Keratinocyte (primary cell): ENCODE results near the gene MINDY1.

Experiments
- EZH2 ChIP-seq: IDR thresholded peaks from one replicate; pipeline ENCODE4 v1.6.1; 2012; ENCODE audit warnings: inconsistent platforms, mild to moderate bottlenecking, low read length, moderate library complexity
- TF ChIP-seq, protein P1 (sequence below), 3 experiments: IDR thresholded peaks in 1 of 3; conservative IDR thresholded peaks in 1 of 3; optimal IDR thresholded peaks in 1 of 3; 2 replicates in 2 of 3; 3 replicates in 1 of 3; pipeline versions ENCODE3 to v1.5.1; 2011; ENCODE audit warnings: low read length in 3 of 3, mild to moderate bottlenecking in 3 of 3, moderate library complexity in 2 of 3, control low read depth in 1 of 3, inconsistent platforms in 1 of 3; ENCODE audit not compliant: insufficient read depth in 2 of 3; ENCODE audit errors: extremely low read depth in 1 of 3

DNA sequence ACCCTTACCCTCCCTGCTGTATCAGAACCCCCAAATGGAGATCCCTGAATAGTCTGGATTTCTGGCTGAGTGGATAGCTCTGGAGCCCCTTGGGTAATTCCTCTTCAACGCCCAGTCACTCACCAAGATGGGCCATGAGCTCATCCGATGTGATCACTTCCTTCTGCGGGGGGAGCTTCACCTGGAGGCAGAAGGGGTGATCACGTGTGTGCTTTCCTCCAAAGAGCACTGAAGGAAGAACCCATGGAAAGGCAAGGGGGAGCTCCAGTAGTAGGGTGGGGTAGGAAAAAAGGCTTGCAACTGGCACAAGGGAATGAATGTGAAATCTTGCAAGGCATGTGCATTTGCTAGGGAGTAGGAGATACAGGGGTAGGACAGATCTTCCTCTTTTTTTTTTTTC is 5.1 kb downstream of the MINDY1 start:
- TF ChIP-seq, protein P1, sequence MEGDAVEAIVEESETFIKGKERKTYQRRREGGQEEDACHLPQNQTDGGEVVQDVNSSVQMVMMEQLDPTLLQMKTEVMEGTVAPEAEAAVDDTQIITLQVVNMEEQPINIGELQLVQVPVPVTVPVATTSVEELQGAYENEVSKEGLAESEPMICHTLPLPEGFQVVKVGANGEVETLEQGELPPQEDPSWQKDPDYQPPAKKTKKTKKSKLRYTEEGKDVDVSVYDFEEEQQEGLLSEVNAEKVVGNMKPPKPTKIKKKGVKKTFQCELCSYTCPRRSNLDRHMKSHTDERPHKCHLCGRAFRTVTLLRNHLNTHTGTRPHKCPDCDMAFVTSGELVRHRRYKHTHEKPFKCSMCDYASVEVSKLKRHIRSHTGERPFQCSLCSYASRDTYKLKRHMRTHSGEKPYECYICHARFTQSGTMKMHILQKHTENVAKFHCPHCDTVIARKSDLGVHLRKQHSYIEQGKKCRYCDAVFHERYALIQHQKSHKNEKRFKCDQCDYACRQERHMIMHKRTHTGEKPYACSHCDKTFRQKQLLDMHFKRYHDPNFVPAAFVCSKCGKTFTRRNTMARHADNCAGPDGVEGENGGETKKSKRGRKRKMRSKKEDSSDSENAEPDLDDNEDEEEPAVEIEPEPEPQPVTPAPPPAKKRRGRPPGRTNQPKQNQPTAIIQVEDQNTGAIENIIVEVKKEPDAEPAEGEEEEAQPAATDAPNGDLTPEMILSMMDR (optimal IDR thresholded peaks at IDR 0.05 in 1 of 3, IDR thresholded peaks at IDR 0.05 in 1 of 3, conservative IDR thresholded peaks at IDR 0.05 in 1 of 3; ENCODE audit: extremely low read depth in 1 of 3, insufficient read depth in 2 of 3, low read length in 3 of 3) = no peak
- TF ChIP-seq EZH2 = no peak
